GM18861 (cell line): ENCODE results near the gene MINK1.
"Not testable (repeated sequence)": the region's sequence is repeated elsewhere in the genome, so short reads cannot be mapped to it uniquely, and the experiment has no call there.

Source experiments
- ATAC-seq: cut with Tn5 transposase; IDR thresholded peaks from one replicate; pipeline ENCODE4 v1.9.1; 2021; ENCODE audit not compliant: unreplicated experiment

The MINK1 gene

GRCh38 chr17:4810696-4811290, 22.3 kb upstream of the MINK1 start:
- no peak for ATAC-seq

GRCh38 chr17:4811471-4811870, 21.7 kb upstream of the MINK1 start:
- no peak for ATAC-seq

- no peak for ATAC-seq
Observed at GRCh38 chr17:4812690-4813089, 20.4 kb upstream of the MINK1 start.

DNA sequence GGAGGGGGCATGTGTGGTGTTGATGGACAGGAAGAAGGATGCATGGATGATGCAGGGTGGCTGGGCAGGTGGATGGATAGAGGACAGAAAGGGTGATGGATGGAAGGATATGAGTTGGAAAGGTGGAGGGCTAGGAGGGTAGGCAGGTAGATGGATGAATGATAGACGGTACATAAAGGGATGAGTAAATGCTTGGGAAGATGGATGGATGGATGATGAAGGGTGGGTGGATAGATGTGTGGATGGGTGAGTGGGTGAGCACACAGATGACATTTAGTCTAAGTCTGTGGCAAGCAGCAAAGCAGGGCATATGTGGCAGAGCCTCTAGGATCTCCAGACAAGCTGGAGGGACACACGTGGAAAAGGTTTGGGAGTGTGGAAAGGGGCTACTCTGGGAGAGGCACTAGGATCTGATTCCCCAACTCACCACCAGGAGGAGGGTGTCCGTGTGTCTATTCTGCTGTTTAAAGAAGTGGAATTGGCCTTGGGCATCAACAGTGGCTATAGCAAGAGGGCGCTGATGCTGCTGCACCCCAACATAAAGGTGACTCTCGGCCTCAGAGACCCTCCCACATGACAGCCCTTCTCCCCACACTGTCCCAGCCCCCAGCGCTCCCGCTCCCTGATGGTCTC, 18.0 kb upstream of the MINK1 start:
- ATAC-seq: no peak

DNA sequence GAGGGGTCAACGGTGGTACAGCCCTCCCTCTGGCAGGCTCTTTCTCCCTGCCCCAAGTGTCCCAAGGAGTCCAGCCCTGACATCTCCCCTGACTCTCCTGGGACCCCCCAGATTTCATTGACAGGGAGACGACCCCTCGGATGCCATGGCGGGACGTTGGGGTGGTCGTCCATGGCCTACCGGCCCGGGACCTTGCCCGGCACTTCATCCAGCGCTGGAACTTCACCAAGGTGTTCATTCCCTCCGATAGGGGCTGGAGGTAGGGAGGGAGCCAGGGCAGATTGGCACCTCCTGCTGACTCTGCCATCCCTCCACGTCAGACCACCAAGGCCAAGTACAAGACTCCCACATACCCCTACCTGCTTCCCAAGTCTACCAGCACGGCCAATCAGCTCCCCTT, 16.3 kb upstream of the MINK1 start:
- no peak for ATAC-seq

- no peak for ATAC-seq
Observed at GRCh38 chr17:4818276-4818675, 14.9 kb upstream of the MINK1 start.

DNA sequence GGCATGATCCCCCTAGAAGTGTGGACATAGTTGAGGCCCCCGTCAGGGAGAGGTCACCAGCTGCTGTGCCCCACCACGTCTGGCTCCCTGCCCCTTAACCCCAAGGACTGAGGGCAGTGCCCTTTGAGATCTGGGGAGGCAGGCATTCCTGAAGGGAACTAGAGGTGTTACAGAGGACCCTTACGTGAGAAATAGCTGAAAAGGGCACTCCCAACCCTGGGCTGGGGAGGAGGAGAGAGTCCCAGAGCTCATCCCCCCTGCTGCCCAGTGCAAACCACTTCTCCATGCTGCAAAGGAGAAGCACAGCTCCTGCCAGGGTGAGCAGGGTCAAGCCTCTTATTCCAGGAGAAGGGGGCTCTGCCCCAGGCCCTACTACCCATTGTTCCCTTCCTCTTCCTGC, 10.3 kb upstream of the MINK1 start:
- ATAC-seq: no peak

GRCh38 chr17:4823373-4824089, 9.6 kb upstream of the MINK1 start:
- ATAC-seq: no peak

DNA sequence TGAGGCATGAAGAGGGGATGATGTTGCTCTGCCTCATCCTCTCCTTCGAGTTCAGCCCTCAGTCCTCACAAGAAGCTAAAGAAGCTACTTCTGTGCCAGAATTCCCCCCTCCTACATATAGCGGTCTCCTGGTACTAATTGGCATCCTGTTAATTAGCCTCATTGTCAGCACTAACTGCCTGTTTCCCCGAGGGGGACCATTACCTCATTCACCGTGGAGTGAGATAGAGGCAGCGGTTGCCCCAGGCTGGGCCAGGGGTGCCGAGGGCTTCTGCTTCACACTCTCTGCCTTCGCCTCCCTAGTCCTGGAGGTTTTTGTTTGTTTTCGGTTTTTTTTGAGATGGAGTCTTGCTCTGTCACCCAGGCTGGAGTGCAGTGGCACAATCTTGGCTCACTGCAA, 5.7 kb upstream of the MINK1 start:
- no peak for ATAC-seq

- ATAC-seq: not testable (repeated sequence)
Observed at GRCh38 chr17:4832829-4833177, 337 bp upstream of the MINK1 start.

GRCh38 chr17:4833941-4834680, 971 bp downstream of the MINK1 start:
- ATAC-seq: no peak

- no peak for ATAC-seq
Observed at GRCh38 chr17:4834681-4835020, 1.5 kb downstream of the MINK1 start.

DNA sequence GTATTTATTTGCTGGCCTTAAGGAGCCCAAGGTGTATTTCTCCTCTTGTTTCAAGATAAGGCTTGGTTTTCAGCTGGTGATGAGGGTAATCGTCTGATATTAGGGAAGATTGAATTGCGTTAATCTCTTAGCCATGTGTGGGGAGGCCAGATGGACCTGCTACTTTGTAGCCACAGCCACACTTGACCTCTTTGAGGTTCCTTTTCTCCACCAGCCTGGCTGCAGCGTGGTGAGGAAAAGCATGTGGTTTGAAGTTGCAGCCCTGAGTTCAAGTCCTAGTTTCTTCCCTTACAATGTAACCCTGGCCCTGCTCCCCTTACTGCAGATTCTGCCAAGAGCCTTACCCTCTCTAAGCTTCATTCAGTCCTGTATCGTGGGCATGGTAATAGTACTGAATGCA, 3.1 kb downstream of the MINK1 start:
- ATAC-seq: no peak

- no peak for ATAC-seq
Observed at GRCh38 chr17:4837471-4838308, 4.5 kb downstream of the MINK1 start.

- ATAC-seq: no peak
Observed at GRCh38 chr17:4838309-4838785, 5.2 kb downstream of the MINK1 start.

DNA sequence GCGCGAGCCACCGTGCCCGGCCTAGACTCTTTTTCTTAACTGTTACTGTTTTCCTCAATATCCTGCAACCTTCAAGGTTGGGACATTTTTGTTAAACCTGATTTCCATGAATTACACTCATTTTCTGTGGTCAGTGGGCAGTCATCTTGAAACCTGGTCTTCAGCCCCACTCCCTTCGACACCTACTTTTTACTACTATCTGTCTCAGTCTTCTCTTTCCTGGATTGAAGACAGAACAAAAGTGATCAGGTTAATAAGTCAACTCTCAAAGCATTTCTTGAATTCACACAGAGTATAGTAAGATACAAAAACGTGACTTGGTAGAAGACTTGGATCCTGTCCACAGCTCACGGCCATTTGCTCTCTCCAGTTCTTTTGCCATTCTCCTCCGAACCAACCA, 6.1 kb downstream of the MINK1 start:
- ATAC-seq: no peak

GRCh38 chr17:4839965-4840892, 7.1 kb downstream of the MINK1 start:
- no peak for ATAC-seq

DNA sequence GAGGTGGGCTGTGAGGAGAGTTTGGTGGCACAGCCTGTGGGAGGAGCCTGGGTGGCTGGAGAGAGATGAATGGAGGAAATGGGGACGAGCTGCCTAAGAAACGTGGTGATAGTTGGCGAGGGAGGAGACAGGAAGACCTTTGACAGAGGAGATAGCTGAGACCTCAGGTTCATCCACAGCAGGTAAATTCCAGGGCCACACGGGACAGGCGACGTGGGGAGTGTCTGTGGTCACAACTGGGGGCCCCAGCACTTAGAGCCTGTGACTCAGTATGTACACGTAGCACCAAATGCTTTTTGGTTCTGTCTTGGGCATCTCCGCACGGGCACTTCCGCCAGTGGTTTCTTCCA, 7.7 kb downstream of the MINK1 start:
- no peak for ATAC-seq

DNA sequence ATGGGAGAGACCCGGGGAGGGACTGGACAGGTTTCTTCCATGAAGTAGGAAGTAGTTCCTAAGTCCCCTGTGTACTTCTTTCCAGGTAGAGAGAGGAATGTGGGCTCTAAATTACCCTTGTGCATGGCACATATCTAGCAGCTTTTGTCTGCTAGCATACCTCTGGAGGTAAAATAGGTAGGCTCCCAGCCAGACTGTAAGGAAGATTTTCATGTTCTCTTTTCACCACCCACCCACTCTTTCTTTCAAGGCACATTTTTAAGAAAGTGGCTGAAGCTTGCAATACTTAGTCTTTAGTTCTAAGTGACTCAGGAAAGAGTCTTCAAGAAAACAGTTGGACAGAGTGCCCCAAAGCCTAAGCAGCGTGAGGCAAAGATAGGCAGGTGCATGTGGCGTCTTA, 9.2 kb downstream of the MINK1 start:
- ATAC-seq: no peak
